GM12872 (cell line): ENCODE measurements around the gene LUC7L2.

Experiments used
- TF ChIP-seq, protein P1 (sequence below): IDR thresholded peaks from 3 replicates; pipeline ENCODE4 v1.5.1; 2011; ENCODE audit warnings: low read depth, mild to moderate bottlenecking, low read length, moderate library complexity; ENCODE audit not compliant: insufficient read depth

Gene LUC7L2

DNA sequence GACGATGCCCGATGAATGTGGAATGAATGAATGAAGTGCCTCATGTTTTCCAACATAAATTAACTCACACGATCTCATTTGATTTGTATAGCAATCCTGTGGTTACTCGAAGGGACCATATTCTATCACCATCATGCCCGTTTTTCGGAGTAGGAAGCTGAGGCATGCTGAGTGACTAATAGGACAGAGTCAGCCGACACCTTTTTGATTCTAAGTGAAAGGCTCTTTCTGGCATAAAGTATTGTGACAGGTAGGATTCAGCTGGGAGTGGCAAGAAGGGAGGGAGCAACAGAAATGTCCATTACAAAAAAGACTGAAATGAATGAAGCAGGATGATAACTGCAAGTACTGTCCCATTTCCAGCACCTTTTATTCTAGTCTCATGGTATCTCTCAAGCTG is 68.1 kb downstream of the LUC7L2 start:
- TF ChIP-seq, protein P1, sequence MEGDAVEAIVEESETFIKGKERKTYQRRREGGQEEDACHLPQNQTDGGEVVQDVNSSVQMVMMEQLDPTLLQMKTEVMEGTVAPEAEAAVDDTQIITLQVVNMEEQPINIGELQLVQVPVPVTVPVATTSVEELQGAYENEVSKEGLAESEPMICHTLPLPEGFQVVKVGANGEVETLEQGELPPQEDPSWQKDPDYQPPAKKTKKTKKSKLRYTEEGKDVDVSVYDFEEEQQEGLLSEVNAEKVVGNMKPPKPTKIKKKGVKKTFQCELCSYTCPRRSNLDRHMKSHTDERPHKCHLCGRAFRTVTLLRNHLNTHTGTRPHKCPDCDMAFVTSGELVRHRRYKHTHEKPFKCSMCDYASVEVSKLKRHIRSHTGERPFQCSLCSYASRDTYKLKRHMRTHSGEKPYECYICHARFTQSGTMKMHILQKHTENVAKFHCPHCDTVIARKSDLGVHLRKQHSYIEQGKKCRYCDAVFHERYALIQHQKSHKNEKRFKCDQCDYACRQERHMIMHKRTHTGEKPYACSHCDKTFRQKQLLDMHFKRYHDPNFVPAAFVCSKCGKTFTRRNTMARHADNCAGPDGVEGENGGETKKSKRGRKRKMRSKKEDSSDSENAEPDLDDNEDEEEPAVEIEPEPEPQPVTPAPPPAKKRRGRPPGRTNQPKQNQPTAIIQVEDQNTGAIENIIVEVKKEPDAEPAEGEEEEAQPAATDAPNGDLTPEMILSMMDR, result no peak

DNA sequence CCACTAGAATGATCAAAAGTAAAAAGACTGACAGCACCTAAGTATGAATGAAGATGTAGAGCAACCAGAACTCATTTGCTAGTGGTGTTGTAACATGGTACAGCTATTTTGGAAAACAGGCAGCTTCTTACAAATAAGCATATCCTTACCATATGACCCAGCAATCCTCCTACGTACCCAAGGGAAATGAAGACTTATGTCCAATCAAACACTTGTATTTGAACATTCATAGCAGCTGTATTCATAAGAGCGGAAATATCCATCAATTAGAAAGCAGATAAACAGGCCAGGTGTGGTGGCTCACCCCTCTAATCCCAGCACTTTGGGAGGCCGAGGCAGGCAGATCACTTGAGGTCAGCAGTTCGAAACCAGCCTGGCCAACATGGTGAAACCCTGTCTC is 70.7 kb downstream of the LUC7L2 start:
- TF ChIP-seq, protein P1, result no peak

DNA sequence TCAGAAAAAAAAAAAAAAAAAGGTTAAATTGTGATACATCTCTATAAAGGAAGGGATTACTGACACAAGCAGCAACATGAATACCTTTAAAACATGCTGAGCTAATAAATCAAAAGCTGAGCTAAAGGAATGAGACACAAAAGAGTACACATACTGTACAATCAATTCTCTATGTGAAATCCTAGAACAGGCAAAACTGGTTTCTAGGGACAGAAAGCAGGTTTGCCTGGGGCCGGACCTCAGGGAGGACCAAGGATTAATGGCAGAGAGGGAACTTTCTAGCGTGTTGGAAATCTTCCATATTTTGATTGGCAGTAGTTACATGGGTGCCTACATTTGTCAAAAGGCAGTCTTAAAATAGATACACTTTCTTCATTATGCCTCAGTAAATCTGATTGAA is 71.3 kb downstream of the LUC7L2 start:
- TF ChIP-seq, protein P1, result no peak

DNA sequence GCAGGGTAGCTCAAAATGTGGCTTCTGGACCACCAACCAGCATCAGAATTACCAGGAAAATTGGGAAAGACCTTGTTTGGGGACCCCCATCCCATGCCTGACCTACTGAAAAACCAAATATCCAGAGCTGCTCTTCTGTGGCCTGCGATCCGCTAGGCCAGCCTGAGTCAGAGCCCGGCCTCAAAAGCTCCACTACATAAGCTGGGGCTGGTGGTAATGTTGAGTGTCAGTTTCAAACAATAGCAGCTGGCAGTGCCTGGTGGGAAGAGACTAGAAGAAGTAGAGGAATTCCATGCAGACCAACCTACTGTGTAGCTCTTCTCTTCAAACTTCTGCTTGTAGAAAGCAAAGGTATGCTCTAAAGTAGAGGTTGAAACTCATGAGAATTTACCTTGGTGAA is 71.8 kb downstream of the LUC7L2 start:
- TF ChIP-seq, protein P1, result no peak

DNA sequence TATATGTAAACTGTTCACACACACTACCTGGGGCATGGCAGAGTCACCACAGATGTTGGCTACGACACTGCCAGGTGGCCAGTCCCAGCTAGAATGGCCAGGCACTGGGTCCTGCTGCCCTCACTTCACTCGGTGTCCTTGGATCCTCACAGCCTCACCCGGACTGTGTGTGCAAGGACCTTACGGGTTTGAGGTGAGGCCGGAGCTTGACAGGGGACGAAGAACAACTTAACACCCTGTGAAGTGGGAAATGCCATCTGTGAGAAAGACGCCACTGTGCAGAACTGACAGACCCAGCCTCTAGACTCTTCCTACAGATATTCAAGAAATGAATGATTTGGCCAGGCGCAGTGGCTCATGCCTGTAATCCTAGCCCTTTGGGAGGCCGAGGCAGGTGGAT is 77.1 kb downstream of the LUC7L2 start:
- TF ChIP-seq, protein P1, result no peak

DNA sequence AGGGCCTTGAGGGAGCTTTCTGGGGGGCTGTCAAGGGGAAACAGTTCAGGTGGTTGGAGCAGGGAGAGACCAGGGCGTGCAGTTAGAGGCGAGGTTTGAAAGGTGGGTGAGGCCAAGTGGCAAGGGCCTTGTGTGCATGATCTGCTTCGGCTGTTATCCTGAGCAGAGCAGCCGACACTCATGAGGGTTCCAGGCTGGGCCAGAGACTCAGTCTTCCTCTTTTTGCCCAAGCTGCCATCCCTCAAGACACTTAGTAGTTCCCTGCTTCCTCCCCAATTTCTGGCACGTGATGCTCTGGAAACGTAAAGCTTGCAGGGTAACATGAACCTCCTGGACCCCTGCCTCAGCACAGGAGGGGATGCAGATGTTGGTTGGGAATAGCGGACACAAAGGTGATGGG is 79.7 kb downstream of the LUC7L2 start:
- TF ChIP-seq, protein P1, result no peak

DNA sequence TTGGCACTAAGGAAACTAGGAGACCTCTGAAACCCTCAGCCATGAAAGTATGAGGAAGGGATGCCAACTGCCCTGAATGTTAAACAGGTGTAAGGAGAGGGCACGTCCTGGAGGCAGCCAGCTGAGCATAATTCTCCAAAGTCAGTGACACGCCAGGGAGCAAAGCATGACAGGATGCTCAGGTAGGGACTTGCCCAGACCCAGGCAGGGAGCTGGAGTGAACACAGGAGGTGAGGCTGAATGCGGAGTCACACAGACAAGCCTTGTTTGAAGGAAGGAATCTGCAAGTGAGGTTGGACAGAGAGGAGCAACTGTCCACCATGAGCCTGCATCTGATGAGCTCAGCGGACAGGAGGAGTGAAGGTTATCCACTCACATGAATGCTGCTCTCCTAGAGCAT is 82.3 kb downstream of the LUC7L2 start:
- TF ChIP-seq, protein P1, result no peak
